A549 (cell line): ENCODE results near the gene SLC15A2. TPM values are rescaled to one million over a fixed set of nuclear protein-coding genes. Genes with fewer than 3 reads are reported as not detected.

Experiments used
- ATAC-seq, 2 experiments: fragments of 200-7000 bp in 1 of 2; fragments of >200 bp in 1 of 2; cut with Nextera tagmentation in 1 of 2; cut with Tn5 transposase in 1 of 2; 3 replicates each; pipeline versions ENCODE4 v1.8.0 to v1.9.1; 2018 to 2020; ENCODE audit warnings: mild to moderate bottlenecking in 1 of 2, moderate library complexity in 1 of 2
- CTCF ChIA-PET: fragments of 300-600 bp; sonication (Branson Sonifier 250); formaldehyde crosslinking; extraction: SDS; loops from one replicate; lab custom pipeline; 2021; ENCODE audit warnings: antibody characterized with exemption, inconsistent platforms; lab: Yijun Ruan, JAX
- POLR2A ChIA-PET: fragments of 350-600 bp; formaldehyde crosslinking; extraction: SDS; loops from one replicate; lab custom pipeline; 2021; ENCODE audit warnings: antibody characterized with exemption, inconsistent platforms; lab: Yijun Ruan, JAX
- DNase-seq, 2 experiments: peaks; one replicate each; pipeline versions ENCODE4 v3.0.0 to v3.0.0-alpha.2; 2011 to 2016; ENCODE audit warnings: low read depth in 1 of 2, low spot score in 1 of 2
- FAIRE-seq: peaks from 2 replicates; lab custom pipeline; 2011; peaks lifted over from hg19 to GRCh38; lab: Jason Lieb, UNC
- H3K27ac ChIP-seq, 2 experiments: fragments of >200 bp; sonication (Bioruptor Twin); formaldehyde crosslinking; 3 replicates each; pipeline ENCODE4 v1.5.1; 2016 to 2017
- H3K4me1 ChIP-seq: fragments of >200 bp; sonication (Bioruptor Twin); formaldehyde crosslinking; 3 replicates; pipeline ENCODE4 v1.6.1; 2016
- H3K4me2 ChIP-seq: fragments of >200 bp; sonication (Bioruptor Twin); formaldehyde crosslinking; 3 replicates; pipeline ENCODE4 v1.6.1; 2016
- H3K4me3 ChIP-seq: fragments of >200 bp; sonication (Bioruptor Twin); formaldehyde crosslinking; 3 replicates; pipeline ENCODE4 v1.5.1; 2016
- H3K9me3 ChIP-seq: fragments of >200 bp; sonication (Bioruptor Twin); formaldehyde crosslinking; 3 replicates; pipeline ENCODE4 v1.6.1; 2016
- ATOH8 ChIP-seq: fragments of 250-450 bp; sonication (Bioruptor Pico); IDR thresholded peaks from 2 replicates; pipeline ENCODE4 v1.5.0; 2020; ENCODE audit warnings: low read depth, mild to moderate bottlenecking, moderate library complexity
- CBX2 ChIP-seq: fragments of 200-600 bp; sonication (generic); IDR thresholded peaks from 2 replicates; pipeline ENCODE4 v1.6.1; 2016; ENCODE audit warnings: low read depth, mild to moderate bottlenecking, borderline replicate concordance
- E2F6 ChIP-seq: IDR thresholded peaks from 2 replicates; pipeline ENCODE4 v1.6.1; 2012; ENCODE audit warnings: low read depth, borderline replicate concordance
- EHMT2 ChIP-seq: fragments of 200-600 bp; sonication (generic); IDR thresholded peaks from 2 replicates; pipeline ENCODE4 v1.6.1; 2016; ENCODE audit warnings: antibody characterized with exemption, low read depth, mild to moderate bottlenecking, moderate library complexity
- EP300 ChIP-seq, 2 experiments: fragments of >200 bp; sonication (Bioruptor Twin); formaldehyde crosslinking; IDR thresholded peaks; 2 replicates in 1 of 2; 3 replicates in 1 of 2; pipeline ENCODE4 v1.6.1; 2016 to 2017
- FOSB ChIP-seq: fragments of 250-450 bp; sonication (Bioruptor Pico); IDR thresholded peaks from 2 replicates; pipeline ENCODE4 v1.5.0; 2020; ENCODE audit warnings: mild to moderate bottlenecking, moderate library complexity
- FOSL2 ChIP-seq, 2 experiments: fragments of 450-650 bp in 1 of 2; fragments of >200 bp in 1 of 2; sonication (Bioruptor Twin) in 1 of 2; formaldehyde crosslinking; IDR thresholded peaks; 2 replicates each; pipeline versions ENCODE4 v1.5.0 to v1.6.1; 2016 to 2020; ENCODE audit warnings: mild to moderate bottlenecking in 1 of 2, moderate library complexity in 1 of 2
- HDAC2 ChIP-seq: fragments of 200-600 bp; sonication (generic); IDR thresholded peaks from 2 replicates; pipeline ENCODE4 v1.6.1; 2016
- HEYL ChIP-seq: fragments of 250-450 bp; sonication (Bioruptor Pico); IDR thresholded peaks from 2 replicates; pipeline ENCODE4 v1.8.0; 2021; ENCODE audit warnings: mild to moderate bottlenecking, moderate library complexity
- HOXA7 ChIP-seq: fragments of 250-450 bp; sonication (Bioruptor Pico); IDR thresholded peaks from 2 replicates; pipeline ENCODE4 v1.5.0; 2020; ENCODE audit warnings: mild to moderate bottlenecking, moderate library complexity
- HOXB5 ChIP-seq: fragments of 250-450 bp; sonication (Bioruptor Pico); IDR thresholded peaks from 2 replicates; pipeline ENCODE4 v1.5.0; 2020; ENCODE audit warnings: mild to moderate bottlenecking, moderate library complexity
- KDM1A ChIP-seq: fragments of 200-600 bp; sonication (generic); IDR thresholded peaks from 2 replicates; pipeline ENCODE4 v1.6.1; 2016; ENCODE audit warnings: low read depth, mild to moderate bottlenecking
- NFE2L2 ChIP-seq: fragments of 150-350 bp; conservative IDR thresholded peaks from 2 replicates; pipeline ENCODE4 v1.6.1; 2014; ENCODE audit warnings: low read length
- NPAS2 ChIP-seq: fragments of 250-450 bp; sonication (Bioruptor Pico); IDR thresholded peaks from 2 replicates; pipeline ENCODE4 v1.8.0; 2022; ENCODE audit warnings: mild to moderate bottlenecking, moderate library complexity, borderline replicate concordance
- NR3C1 ChIP-seq: fragments of >200 bp; sonication (Bioruptor Twin); formaldehyde crosslinking; IDR thresholded peaks from 3 replicates; pipeline ENCODE4 v1.6.1; 2017
- PBX3 ChIP-seq: IDR thresholded peaks from 2 replicates; pipeline ENCODE4 v1.6.1; 2012
- RAD21 ChIP-seq, 2 experiments: fragments of >200 bp in 1 of 2; sonication (Bioruptor Twin) in 1 of 2; formaldehyde crosslinking in 1 of 2; IDR thresholded peaks in 1 of 2; conservative IDR thresholded peaks in 1 of 2; 2 replicates in 1 of 2; 3 replicates in 1 of 2; pipeline ENCODE4 v1.6.1; 2012 to 2018; ENCODE audit warnings: inconsistent platforms in 1 of 2
- RNF2 ChIP-seq: fragments of 200-600 bp; sonication (generic); IDR thresholded peaks from 2 replicates; pipeline ENCODE4 v1.6.1; 2016; ENCODE audit warnings: low read depth, mild to moderate bottlenecking, antibody characterized with exemption, moderate library complexity, borderline replicate concordance
- ZC3H11A ChIP-seq: fragments of 450-650 bp; IDR thresholded peaks from 2 replicates; pipeline ENCODE4 v1.6.1; 2014; ENCODE audit warnings: antibody characterized with exemption, mild to moderate bottlenecking
- ZFP36 ChIP-seq: fragments of 450-650 bp; IDR thresholded peaks from 2 replicates; pipeline ENCODE4 v1.6.1; 2014; ENCODE audit warnings: borderline replicate concordance; ENCODE audit not compliant: partially characterized antibody
- WGBS: methylation state at CpG from one replicate; pipeline ENCODE4 v1.1.6; 2017; ENCODE audit errors: missing lambda C conversion rate; 5-methylcytosine and 5-hydroxymethylcytosine counted together
- polyA plus RNA-seq, 4 experiments: library from polyadenylated mRNA; depleted of rRNA in 3 of 4; stranded (reverse); fragments of >200 nt; fragmentation: RNase III in 1 of 4; extraction: RNeasy Plus Mini Kit Qiagen cat#74134 plus additional on column Dnase treatment in 1 of 4; gene quantifications; 2 replicates in 3 of 4; 3 replicates in 1 of 4; pipeline ENCODE4 v1.2.3, GENCODE V29; 2011 to 2017
- TF ChIP-seq, protein P1 (sequence below): fragments of >200 bp; sonication (Bioruptor Twin); formaldehyde crosslinking; IDR thresholded peaks from 3 replicates; pipeline ENCODE4 v1.6.1; 2016

Gene SLC15A2
- polyA plus RNA-seq, 2 of the 4 experiments (the other 2 are of a cell fraction) = 0.18 to 0.63 TPM

GRCh38 chr3:121948641-121949040 is 54.4 kb downstream of the SLC15A2 start:
- H3K4me1 ChIP-seq = no peaks in the 10 kb centered on the region
- no peaks in the 10 kb centered on the region for H3K9me3 ChIP-seq
- ChIA-PET CTCF (interaction anchor here (0.6 kb wide), 1 partner anchor 166 kb away, joined by 3 read pairs; no protein-coding TSS in a partner anchor), POLR2A (interaction anchor here (0.6 kb wide), 1 partner anchor 21 kb away, joined by 5 read pairs; no protein-coding TSS in a partner anchor)
- no peak overlapping the region for H3K27ac ChIP-seq
- TF ChIP-seq NPAS2 (CRISPR knock-in tag) = no peak
- TF ChIP-seq EHMT2 = no peak
- TF ChIP-seq HEYL (CRISPR knock-in tag) = no peak
- no peak for TF ChIP-seq PBX3
- no peak for TF ChIP-seq HOXB5 (CRISPR knock-in tag)
- TF ChIP-seq, protein P1, sequence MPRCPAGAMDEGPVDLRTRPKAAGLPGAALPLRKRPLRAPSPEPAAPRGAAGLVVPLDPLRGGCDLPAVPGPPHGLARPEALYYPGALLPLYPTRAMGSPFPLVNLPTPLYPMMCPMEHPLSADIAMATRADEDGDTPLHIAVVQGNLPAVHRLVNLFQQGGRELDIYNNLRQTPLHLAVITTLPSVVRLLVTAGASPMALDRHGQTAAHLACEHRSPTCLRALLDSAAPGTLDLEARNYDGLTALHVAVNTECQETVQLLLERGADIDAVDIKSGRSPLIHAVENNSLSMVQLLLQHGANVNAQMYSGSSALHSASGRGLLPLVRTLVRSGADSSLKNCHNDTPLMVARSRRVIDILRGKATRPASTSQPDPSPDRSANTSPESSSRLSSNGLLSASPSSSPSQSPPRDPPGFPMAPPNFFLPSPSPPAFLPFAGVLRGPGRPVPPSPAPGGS = no peak
- no peak for TF ChIP-seq RAD21 (conservative IDR thresholded peaks at IDR 0.05 in 1 of 2, IDR thresholded peaks at IDR 0.05 in 1 of 2)
- TF ChIP-seq ZFP36 = no peak
- no peak for TF ChIP-seq E2F6
- TF ChIP-seq FOSL2 (IDR thresholded peaks at IDR 0.05) = no peak
- TF ChIP-seq FOSL2 (CRISPR knock-in tag; IDR thresholded peaks at IDR 0.05) = no peak
- TF ChIP-seq NFE2L2 = no peak
- no peak for TF ChIP-seq EP300 (IDR thresholded peaks at IDR 0.05)
- no peak for TF ChIP-seq HOXA7 (CRISPR knock-in tag)
- no peak for TF ChIP-seq ATOH8 (CRISPR knock-in tag)
- no peak for TF ChIP-seq KDM1A
- no peak overlapping the region for H3K4me2 ChIP-seq
- 31% methylated on average over 1 of the region's 1 CpG for WGBS
- DNase-seq = no peak
- no peak for FAIRE-seq
- no peak for ATAC-seq
- H3K4me3 ChIP-seq = no peak overlapping the region

GRCh38 chr3:121951291-121951919 is 57.2 kb downstream of the SLC15A2 start:
- no peak overlapping the region for H3K4me3 ChIP-seq
- no peak for FAIRE-seq
- no peak for TF ChIP-seq CBX2
- no peak for TF ChIP-seq RNF2
- TF ChIP-seq, protein P1 = no peak
- no peak for TF ChIP-seq HDAC2
- TF ChIP-seq HOXA7 (CRISPR knock-in tag) = no peak
- no peak for TF ChIP-seq NR3C1
- TF ChIP-seq FOSB (CRISPR knock-in tag) = no peak
- TF ChIP-seq ZC3H11A = no peak
- no peak overlapping the region for H3K4me2 ChIP-seq
- no peak for ATAC-seq
- H3K4me1 ChIP-seq = no peaks in the 10 kb centered on the region
- ChIA-PET CTCF (no interaction called here), POLR2A (no interaction called here)
- H3K27ac ChIP-seq = no peak overlapping the region
- WGBS = 48% methylated on average over 1 of the region's 1 CpG
- H3K9me3 ChIP-seq = no peaks in the 10 kb centered on the region
- no peak for DNase-seq
